AG09319 (cell line): Measurements from ENCODE around the gene RABAC1.

Experiments used
- DNase-seq: peaks from one replicate; pipeline ENCODE4 v3.0.0-alpha.2; 2010; ENCODE audit warnings: low read depth; ENCODE audit errors: extremely low read depth
- CTCF ChIP-seq: IDR thresholded peaks from 2 replicates; pipeline ENCODE4 v1.5.1; 2011; ENCODE audit warnings: low read depth, mild to moderate bottlenecking, inconsistent platforms, low read length, moderate library complexity

The RABAC1 gene

GRCh38 chr19:41930322-41930722 is 28.8 kb downstream of the RABAC1 start:
- no peak for DNase-seq

GRCh38 chr19:41929536-41930071 is 29.5 kb downstream of the RABAC1 start:
- DNase-seq, result no peak
- TF ChIP-seq CTCF, result no peak

More at GRCh38 chr19:41930322-41930722, 28.8 kb downstream of the RABAC1 start:
- no peak for TF ChIP-seq CTCF

- DNase-seq, result no peak
These were observed 30.2 kb downstream of the RABAC1 start for GRCh38 chr19:41928754-41929535.

GRCh38 chr19:41928221-41928683 is 30.9 kb downstream of the RABAC1 start, which contains the start of gene ERFL:
Gene ERFL, minus strand, starts transcription at chr19:41928449. Its CDS starts 15,530 bp downstream, at chr19:41912919.
- DNase-seq, result no peak
- no peak for TF ChIP-seq CTCF

More at GRCh38 chr19:41928754-41929535, 30.2 kb downstream of the RABAC1 start:
- TF ChIP-seq CTCF, result no peak

- no peak for DNase-seq
- no peak for TF ChIP-seq CTCF
These were observed 31.5 kb downstream of the RABAC1 start for GRCh38 chr19:41927497-41928192.

- no peak for DNase-seq
- no peak for TF ChIP-seq CTCF
These were observed 32.2 kb downstream of the RABAC1 start for GRCh38 chr19:41926763-41927496.
